ENCODE measurements around the gene PID1.

PID1 gene

GRCh38 chr2:229022071-229022470, 249.0 kb downstream of the PID1 start:
- DNase-seq (ENCODE audit: low read depth in 2 of 2) = no peak

GRCh38 chr2:229009816-229010215, 261.3 kb downstream of the PID1 start:
- no peak for DNase-seq (ENCODE audit: low read depth in 2 of 2)

- no peak for DNase-seq (ENCODE audit: low read depth in 2 of 2)
These were observed 267.8 kb downstream of the PID1 start for GRCh38 chr2:229003256-229003655.

GRCh38 chr2:229001196-229001595, 269.9 kb downstream of the PID1 start:
- no peak for DNase-seq (ENCODE audit: low read depth in 2 of 2)

GRCh38 chr2:228999326-228999725, 271.8 kb downstream of the PID1 start:
- no peak for DNase-seq (ENCODE audit: low read depth in 2 of 2)

- DNase-seq (ENCODE audit: low read depth in 2 of 2) = no peak
These were observed 282.3 kb downstream of the PID1 start for GRCh38 chr2:228988786-228989185.

- DNase-seq (ENCODE audit: low read depth in 2 of 2) = no peak
These were observed 283.5 kb downstream of the PID1 start for GRCh38 chr2:228987441-228988155.

- DNase-seq (ENCODE audit: low read depth in 2 of 2) = no peak
These were observed 284.1 kb downstream of the PID1 start for GRCh38 chr2:228986961-228987360.

- DNase-seq (ENCODE audit: low read depth in 2 of 2) = no peak
These were observed 287.4 kb downstream of the PID1 start for GRCh38 chr2:228983700-228984099.

GRCh38 chr2:228974169-228974568, 296.9 kb downstream of the PID1 start:
- DNase-seq (ENCODE audit: low read depth in 2 of 2) = no peak
